ENCODE results near the gene CACNG4.
"Not testable (repeated sequence)": the region's sequence is repeated elsewhere in the genome, so short reads cannot be mapped to it uniquely, and the experiment has no call there.

Gene CACNG4

GRCh38 chr17:66970140-66970539 lies 5.6 kb downstream of the CACNG4 start:
- H3K36me3 ChIP-seq (ENCODE audit: control insufficient read depth in 2 of 2, insufficient read depth in 2 of 2, low read length in 2 of 2) = no peaks in the 10 kb centered on the region

GRCh38 chr17:66970797-66971196 lies 6.3 kb downstream of the CACNG4 start:
- no peak overlapping the region for H3K27ac ChIP-seq (ENCODE audit: low read depth in 2 of 2, low read length in 2 of 2)
- H3K4me1 ChIP-seq (ENCODE audit: control insufficient read depth in 2 of 2, insufficient read depth in 2 of 2, low read length in 2 of 2) = peaks cover 4 to 7% of the 10 kb centered on the region in 2 donors
- H3K27me3 ChIP-seq (ENCODE audit: control insufficient read depth in 2 of 2, insufficient read depth in 2 of 2, low read length in 2 of 2) = peaks cover 26 to 34% of the 10 kb centered on the region in 2 donors
- H3K4me3 ChIP-seq (ENCODE audit: low read length in 2 of 2) = no peak overlapping the region
- H3K9me3 ChIP-seq (ENCODE audit: control insufficient read depth in 2 of 2, low read length in 2 of 2) = no peaks in the 10 kb centered on the region
- H3K9ac ChIP-seq (ENCODE audit: low read depth in 1 of 2, low read length in 2 of 2) = no peak overlapping the region
- H3K36me3 ChIP-seq (ENCODE audit: control insufficient read depth in 2 of 2, insufficient read depth in 2 of 2, low read length in 2 of 2) = no peaks in the 10 kb centered on the region

More at GRCh38 chr17:66970140-66970539, 5.6 kb downstream of the CACNG4 start:
- Histone ChIP-seq H3K9ac (ENCODE audit: low read depth in 1 of 2, low read length in 2 of 2) (no peak overlapping the region), H3K4me3 (ENCODE audit: low read length in 2 of 2) (no peak overlapping the region), H3K9me3 (ENCODE audit: control insufficient read depth in 2 of 2, low read length in 2 of 2) (no peaks in the 10 kb centered on the region), H3K27me3 (ENCODE audit: control insufficient read depth in 2 of 2, insufficient read depth in 2 of 2, low read length in 2 of 2) (peaks cover 27 to 33% of the 10 kb centered on the region in 2 donors), H3K27ac (ENCODE audit: low read depth in 2 of 2, low read length in 2 of 2) (no peak overlapping the region), H3K4me1 (ENCODE audit: control insufficient read depth in 2 of 2, insufficient read depth in 2 of 2, low read length in 2 of 2) (peaks cover 6 to 8% of the 10 kb centered on the region in 2 donors)

DNA sequence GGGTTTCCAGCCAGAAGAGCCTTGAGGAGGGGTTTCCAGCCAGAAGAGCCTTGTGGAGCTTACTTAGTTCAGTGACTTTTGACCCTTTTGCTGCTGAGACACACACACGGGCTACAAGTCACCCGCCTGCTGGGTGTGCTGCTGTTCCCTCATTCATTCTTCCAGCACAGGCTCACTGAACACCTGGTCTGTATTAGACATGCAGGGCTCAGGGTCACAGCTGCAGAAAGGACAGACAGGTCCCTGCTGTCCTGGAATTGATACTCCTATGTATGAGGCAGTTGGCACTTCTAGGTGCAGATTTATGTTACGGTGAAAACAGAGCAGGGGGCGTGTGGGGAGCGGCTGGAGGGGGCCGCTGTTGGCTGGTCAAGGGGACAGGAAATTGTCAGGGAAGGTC lies 6.8 kb downstream of the CACNG4 start:
- Histone ChIP-seq H3K36me3 (ENCODE audit: control insufficient read depth in 2 of 2, insufficient read depth in 2 of 2, low read length in 2 of 2) (no peaks in the 10 kb centered on the region), H3K4me1 (ENCODE audit: control insufficient read depth in 2 of 2, insufficient read depth in 2 of 2, low read length in 2 of 2) (peaks cover 0 to 2% of the 10 kb centered on the region in 2 donors), H3K27ac (ENCODE audit: low read depth in 2 of 2, low read length in 2 of 2) (no peak overlapping the region), H3K4me3 (ENCODE audit: low read length in 2 of 2) (no peak overlapping the region), H3K27me3 (ENCODE audit: control insufficient read depth in 2 of 2, insufficient read depth in 2 of 2, low read length in 2 of 2) (peaks cover 24 to 32% of the 10 kb centered on the region in 2 donors), H3K9me3 (ENCODE audit: control insufficient read depth in 2 of 2, low read length in 2 of 2) (no peaks in the 10 kb centered on the region), H3K9ac (ENCODE audit: low read depth in 1 of 2, low read length in 2 of 2) (no peak overlapping the region)

GRCh38 chr17:66971730-66972441 lies 7.4 kb downstream of the CACNG4 start:
- H3K9ac ChIP-seq (ENCODE audit: low read depth in 1 of 2, low read length in 2 of 2) = no peak overlapping the region
- H3K27me3 ChIP-seq (ENCODE audit: control insufficient read depth in 2 of 2, insufficient read depth in 2 of 2, low read length in 2 of 2) = peaks cover 24 to 30% of the 10 kb centered on the region in 2 donors
- H3K9me3 ChIP-seq (ENCODE audit: control insufficient read depth in 2 of 2, low read length in 2 of 2) = no peaks in the 10 kb centered on the region
- H3K27ac ChIP-seq (ENCODE audit: low read depth in 2 of 2, low read length in 2 of 2) = no peak overlapping the region
- H3K4me3 ChIP-seq (ENCODE audit: low read length in 2 of 2) = no peak overlapping the region
- H3K36me3 ChIP-seq (ENCODE audit: control insufficient read depth in 2 of 2, insufficient read depth in 2 of 2, low read length in 2 of 2) = no peaks in the 10 kb centered on the region
- no peaks in the 10 kb centered on the region for H3K4me1 ChIP-seq (ENCODE audit: control insufficient read depth in 2 of 2, insufficient read depth in 2 of 2, low read length in 2 of 2)

DNA sequence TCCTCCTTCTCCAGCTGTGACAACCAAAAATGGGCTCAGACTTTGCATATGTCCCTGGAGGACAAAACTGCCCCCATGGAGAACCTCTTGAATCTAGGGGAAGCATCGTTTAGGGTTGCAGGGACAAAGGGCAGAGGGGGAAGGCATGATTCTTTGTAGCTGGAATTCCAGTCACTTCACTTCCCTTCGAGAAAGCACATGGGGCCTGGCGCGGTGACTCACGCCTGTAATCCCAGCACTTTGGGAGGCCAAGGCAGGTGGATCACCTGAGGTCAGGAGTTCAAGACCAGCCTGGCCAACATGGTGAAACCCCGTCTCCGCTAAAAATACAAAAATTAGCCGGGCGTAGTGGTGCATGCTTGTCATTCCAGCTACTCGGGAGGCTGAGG lies 7.9 kb downstream of the CACNG4 start:
- peaks cover 20 to 26% of the 10 kb centered on the region in 2 donors for H3K27me3 ChIP-seq (ENCODE audit: control insufficient read depth in 2 of 2, insufficient read depth in 2 of 2, low read length in 2 of 2)
- not testable (repeated sequence) for H3K36me3 ChIP-seq (ENCODE audit: control insufficient read depth in 2 of 2, insufficient read depth in 2 of 2, low read length in 2 of 2); H3K9ac ChIP-seq (ENCODE audit: low read depth in 1 of 2, low read length in 2 of 2); H3K9me3 ChIP-seq (ENCODE audit: control insufficient read depth in 2 of 2, low read length in 2 of 2); H3K4me1 ChIP-seq (ENCODE audit: control insufficient read depth in 2 of 2, insufficient read depth in 2 of 2, low read length in 2 of 2); H3K27ac ChIP-seq (ENCODE audit: low read depth in 2 of 2, low read length in 2 of 2); H3K4me3 ChIP-seq (ENCODE audit: low read length in 2 of 2)

DNA sequence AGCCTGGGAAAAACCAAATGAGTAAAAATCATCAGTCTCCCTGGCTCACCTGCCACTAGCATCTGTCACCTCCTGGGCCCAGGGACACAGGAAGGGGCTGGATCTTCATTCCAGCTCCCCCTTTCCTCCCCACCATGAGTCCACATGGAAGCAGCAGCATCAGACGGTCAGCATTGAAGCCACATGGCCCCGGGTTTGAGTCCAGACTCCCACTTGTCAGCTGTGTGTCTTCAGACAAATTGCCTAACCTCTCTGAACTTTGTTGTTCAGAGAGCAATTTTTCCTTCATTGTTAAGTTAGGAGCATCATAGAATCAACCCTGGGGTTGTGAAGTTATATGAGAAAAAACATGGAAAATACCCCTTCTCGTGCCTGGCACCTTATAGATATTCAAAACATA lies 10.7 kb downstream of the CACNG4 start:
- Histone ChIP-seq H3K27me3 (ENCODE audit: control insufficient read depth in 2 of 2, insufficient read depth in 2 of 2, low read length in 2 of 2) (peaks cover 8 to 13% of the 10 kb centered on the region in 2 donors), H3K4me3 (ENCODE audit: low read length in 2 of 2) (no peak overlapping the region), H3K27ac (ENCODE audit: low read depth in 2 of 2, low read length in 2 of 2) (no peak overlapping the region), H3K36me3 (ENCODE audit: control insufficient read depth in 2 of 2, insufficient read depth in 2 of 2, low read length in 2 of 2) (no peaks in the 10 kb centered on the region), H3K9me3 (ENCODE audit: control insufficient read depth in 2 of 2, low read length in 2 of 2) (no peaks in the 10 kb centered on the region), H3K9ac (ENCODE audit: low read depth in 1 of 2, low read length in 2 of 2) (no peak overlapping the region), H3K4me1 (ENCODE audit: control insufficient read depth in 2 of 2, insufficient read depth in 2 of 2, low read length in 2 of 2) (no peaks in the 10 kb centered on the region)

DNA sequence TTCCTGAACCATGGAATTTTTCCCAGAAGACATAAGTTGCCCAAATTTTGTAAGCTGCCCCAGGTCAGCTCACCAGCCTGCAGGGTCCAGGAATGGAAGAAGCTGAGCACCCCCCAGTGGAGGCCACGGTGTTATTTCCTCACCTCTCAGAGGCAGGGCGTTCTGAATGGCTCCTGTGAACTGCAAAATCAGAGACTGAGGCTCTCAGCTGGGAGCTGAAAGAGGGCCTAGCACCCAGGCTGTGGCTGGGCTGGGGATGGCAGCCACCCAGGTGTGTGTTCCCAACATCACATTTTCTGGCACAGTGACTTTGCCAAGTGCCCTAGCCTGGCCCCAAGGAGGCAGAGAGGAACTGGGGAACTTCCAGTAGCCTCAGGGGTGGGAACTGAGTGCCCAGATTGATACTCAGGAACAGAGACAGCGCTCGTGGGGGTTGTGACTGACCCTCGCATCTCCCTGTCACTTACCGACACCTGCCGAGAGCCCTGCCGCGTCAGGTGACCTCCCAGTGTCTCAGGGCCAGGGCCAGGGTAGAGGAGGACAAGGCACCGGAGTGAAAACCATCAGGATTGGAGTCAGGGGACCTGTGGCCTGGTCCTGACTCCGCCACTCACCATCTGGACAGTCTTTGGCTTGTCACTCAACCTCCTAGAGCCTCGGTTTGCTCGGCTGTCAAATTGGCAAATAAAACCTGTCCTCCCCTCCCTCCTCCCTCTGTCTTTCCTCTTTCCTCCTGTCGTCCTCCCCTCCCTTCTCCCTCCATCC lies 11.3 kb downstream of the CACNG4 start:
- Histone ChIP-seq H3K27ac (ENCODE audit: low read depth in 2 of 2, low read length in 2 of 2) (no peak overlapping the region), H3K4me3 (ENCODE audit: low read length in 2 of 2) (no peak overlapping the region), H3K4me1 (ENCODE audit: control insufficient read depth in 2 of 2, insufficient read depth in 2 of 2, low read length in 2 of 2) (no peaks in the 10 kb centered on the region), H3K27me3 (ENCODE audit: control insufficient read depth in 2 of 2, insufficient read depth in 2 of 2, low read length in 2 of 2) (peaks cover 8 to 13% of the 10 kb centered on the region in 2 donors), H3K36me3 (ENCODE audit: control insufficient read depth in 2 of 2, insufficient read depth in 2 of 2, low read length in 2 of 2) (no peaks in the 10 kb centered on the region), H3K9ac (ENCODE audit: low read depth in 1 of 2, low read length in 2 of 2) (no peak overlapping the region), H3K9me3 (ENCODE audit: control insufficient read depth in 2 of 2, low read length in 2 of 2) (no peaks in the 10 kb centered on the region)

DNA sequence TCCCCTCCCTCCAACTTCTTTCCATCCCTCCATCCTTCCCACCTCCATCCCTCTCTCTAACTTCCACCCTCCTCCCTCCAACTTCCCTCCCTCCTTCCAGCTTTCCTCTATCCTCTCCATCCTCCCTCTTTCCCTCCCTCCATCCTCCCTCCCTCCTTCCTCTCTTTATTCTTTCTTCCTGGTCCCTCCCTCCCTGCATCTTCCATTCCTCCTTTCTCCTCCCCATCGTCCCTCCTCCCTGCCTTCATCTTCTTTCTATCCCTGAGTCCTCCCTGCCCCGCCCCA lies 11.8 kb downstream of the CACNG4 start:
- no peak overlapping the region for H3K4me3 ChIP-seq (ENCODE audit: low read length in 2 of 2)
- H3K36me3 ChIP-seq (ENCODE audit: control insufficient read depth in 2 of 2, insufficient read depth in 2 of 2, low read length in 2 of 2) = no peaks in the 10 kb centered on the region
- H3K9ac ChIP-seq (ENCODE audit: low read depth in 1 of 2, low read length in 2 of 2) = no peak overlapping the region
- H3K4me1 ChIP-seq (ENCODE audit: control insufficient read depth in 2 of 2, insufficient read depth in 2 of 2, low read length in 2 of 2) = no peaks in the 10 kb centered on the region
- no peak overlapping the region for H3K27ac ChIP-seq (ENCODE audit: low read depth in 2 of 2, low read length in 2 of 2)
- no peaks in the 10 kb centered on the region for H3K9me3 ChIP-seq (ENCODE audit: control insufficient read depth in 2 of 2, low read length in 2 of 2)
- H3K27me3 ChIP-seq (ENCODE audit: control insufficient read depth in 2 of 2, insufficient read depth in 2 of 2, low read length in 2 of 2) = peaks cover 8 to 13% of the 10 kb centered on the region in 2 donors

DNA sequence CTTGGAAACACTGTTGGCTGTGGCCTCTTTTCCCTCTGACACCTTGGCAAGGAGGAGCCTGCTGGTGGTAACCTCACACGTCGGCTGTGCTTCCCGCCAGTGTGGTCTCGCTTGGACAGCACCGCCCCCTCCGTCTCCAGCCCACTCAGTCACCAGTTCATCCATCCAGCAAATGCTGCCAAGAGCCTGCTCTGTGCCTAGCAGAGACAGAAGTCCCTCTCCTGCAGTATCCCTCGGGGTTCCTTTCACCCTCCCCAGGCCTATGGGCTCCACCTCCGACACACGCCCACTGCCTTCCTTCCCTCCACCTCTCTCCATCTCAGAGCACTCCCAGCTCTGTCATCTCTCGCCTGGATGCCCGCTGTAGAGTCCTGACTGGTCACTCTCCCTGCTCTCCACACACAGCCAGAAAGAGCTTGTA lies 12.3 kb downstream of the CACNG4 start:
- Histone ChIP-seq H3K9me3 (ENCODE audit: control insufficient read depth in 2 of 2, low read length in 2 of 2) (no peaks in the 10 kb centered on the region), H3K4me3 (ENCODE audit: low read length in 2 of 2) (no peak overlapping the region), H3K36me3 (ENCODE audit: control insufficient read depth in 2 of 2, insufficient read depth in 2 of 2, low read length in 2 of 2) (no peaks in the 10 kb centered on the region), H3K27ac (ENCODE audit: low read depth in 2 of 2, low read length in 2 of 2) (no peak overlapping the region), H3K4me1 (ENCODE audit: control insufficient read depth in 2 of 2, insufficient read depth in 2 of 2, low read length in 2 of 2) (no peaks in the 10 kb centered on the region), H3K9ac (ENCODE audit: low read depth in 1 of 2, low read length in 2 of 2) (no peak overlapping the region), H3K27me3 (ENCODE audit: control insufficient read depth in 2 of 2, insufficient read depth in 2 of 2, low read length in 2 of 2) (peaks cover 8 to 13% of the 10 kb centered on the region in 2 donors)

- Histone ChIP-seq H3K27ac (ENCODE audit: low read depth in 2 of 2, low read length in 2 of 2) (no peak overlapping the region), H3K27me3 (ENCODE audit: control insufficient read depth in 2 of 2, insufficient read depth in 2 of 2, low read length in 2 of 2) (peaks cover 6 to 11% of the 10 kb centered on the region in 2 donors), H3K4me3 (ENCODE audit: low read length in 2 of 2) (no peak overlapping the region), H3K4me1 (ENCODE audit: control insufficient read depth in 2 of 2, insufficient read depth in 2 of 2, low read length in 2 of 2) (no peaks in the 10 kb centered on the region), H3K36me3 (ENCODE audit: control insufficient read depth in 2 of 2, insufficient read depth in 2 of 2, low read length in 2 of 2) (no peaks in the 10 kb centered on the region), H3K9me3 (ENCODE audit: control insufficient read depth in 2 of 2, low read length in 2 of 2) (no peaks in the 10 kb centered on the region), H3K9ac (ENCODE audit: low read depth in 1 of 2, low read length in 2 of 2) (no peak overlapping the region)
These were observed 14.1 kb downstream of the CACNG4 start for GRCh38 chr17:66978514-66979061.

All from mucosa of rectum (tissue), 2 donors.